Endothelial cell of umbilical vein (primary cell): ENCODE results near the gene SERPINE1. TPM values are rescaled to one million over a fixed set of nuclear protein-coding genes. Genes with fewer than 3 reads are reported as not detected.

Experiments
- BruUV-seq: library from RNA; stranded (reverse); fragments of 400-500 nt; replicated peaks from 2 replicates; lab custom pipeline; 2021; lab: Mats Ljungman, UMichigan
- CTCF ChIA-PET: fragments of 300-600, 350-600 bp; sonication (Branson Sonifier 250); formaldehyde crosslinking; loops from one replicate; lab custom pipeline; 2021; ENCODE audit warnings: antibody characterized with exemption, inconsistent platforms; lab: Charles Lee
- POLR2A ChIA-PET: fragments of 300-600, 350-600 bp; sonication (Branson Sonifier 250); formaldehyde crosslinking; loops from one replicate; lab custom pipeline; 2021; ENCODE audit warnings: antibody characterized with exemption, inconsistent platforms; lab: Charles Lee
- DNase-seq: peaks from one replicate; pipeline ENCODE4 v3.0.0-alpha.2; 2011; ENCODE audit warnings: low read depth, low spot score
- FAIRE-seq: peaks from 2 replicates; lab custom pipeline; 2011; peaks lifted over from hg19 to GRCh38; lab: Jason Lieb, UNC
- H2AFZ ChIP-seq: 2 replicates; pipeline ENCODE4 v1.6.0; 2012; ENCODE audit warnings: low read depth, low read length, control low read depth, inconsistent platforms
- H3K27ac ChIP-seq: 2 replicates; pipeline ENCODE4 v1.5.1; 2011; ENCODE audit warnings: low read depth, mild to moderate bottlenecking, control low read depth, low read length, moderate library complexity; ENCODE audit not compliant: insufficient read depth
- H3K27me3 ChIP-seq, 2 experiments: 2 replicates each; pipeline versions ENCODE4 v1.6.0 to v1.6.1; 2011; ENCODE audit warnings: low read length in 2 of 2, mixed read lengths in 1 of 2; ENCODE audit not compliant: control insufficient read depth in 2 of 2, insufficient read depth in 2 of 2
- H3K36me3 ChIP-seq, 2 experiments: 2 replicates in 1 of 2; 3 replicates in 1 of 2; pipeline ENCODE4 v1.5.1; 2011; ENCODE audit warnings: low read length in 2 of 2, mild to moderate bottlenecking in 1 of 2, moderate library complexity in 1 of 2; ENCODE audit not compliant: control insufficient read depth in 2 of 2, insufficient read depth in 2 of 2; ENCODE audit errors: extremely low read depth in 1 of 2
- H3K4me1 ChIP-seq: 3 replicates; pipeline ENCODE4 v1.5.1; 2011; ENCODE audit warnings: mild to moderate bottlenecking, low read length; ENCODE audit not compliant: control insufficient read depth, insufficient read depth; ENCODE audit errors: extremely low read depth
- H3K4me2 ChIP-seq: 2 replicates; pipeline ENCODE4 v1.6.1; 2011; ENCODE audit warnings: low read length, control low read depth, mixed read lengths; ENCODE audit not compliant: insufficient read depth
- H3K4me3 ChIP-seq, 3 experiments: fragments of 200-600 bp in 1 of 3; sonication (generic), shearing (Covaris generic) in 1 of 3; replicated peaks in 1 of 3; 2 replicates each; pipeline ENCODE4 v1.5.1; 2011 to 2016; ENCODE audit warnings: control low read depth in 3 of 3, low read length in 3 of 3, mild to moderate bottlenecking in 2 of 3, inconsistent platforms in 1 of 3, low read depth in 1 of 3, moderate library complexity in 1 of 3; ENCODE audit not compliant: insufficient read depth in 1 of 3
- H3K79me2 ChIP-seq: 2 replicates; pipeline ENCODE4 v1.6.0; 2012; ENCODE audit warnings: low read length, inconsistent platforms; ENCODE audit not compliant: control insufficient read depth, insufficient read depth
- H3K9ac ChIP-seq: replicated peaks from 2 replicates; pipeline ENCODE3; 2011; ENCODE audit warnings: low read length, control low read depth; ENCODE audit not compliant: insufficient read depth; ENCODE audit errors: extremely low read depth
- H3K9me1 ChIP-seq: replicated peaks from 3 replicates; pipeline ENCODE4 v1.6.0; 2011; ENCODE audit warnings: mild to moderate bottlenecking, low read length; ENCODE audit not compliant: control insufficient read depth, insufficient read depth; ENCODE audit errors: extremely low read depth
- H3K9me3 ChIP-seq: replicated peaks from 2 replicates; pipeline ENCODE4 v1.5.1; 2012; ENCODE audit warnings: low read length, inconsistent platforms; ENCODE audit not compliant: control insufficient read depth, insufficient read depth
- H4K20me1 ChIP-seq: replicated peaks from 2 replicates; pipeline ENCODE3; 2011; ENCODE audit warnings: mild to moderate bottlenecking, low read length; ENCODE audit not compliant: control insufficient read depth, insufficient read depth; ENCODE audit errors: extremely low read depth
- CTCF ChIP-seq, 2 donors: IDR thresholded peaks; 1 replicate in 1 of 2; 2 replicates in 1 of 2; pipeline ENCODE4 v1.5.1; 2011; ENCODE audit warnings: low read length in 2 of 2, mild to moderate bottlenecking in 2 of 2, moderate library complexity in 2 of 2, control low read depth in 1 of 2, inconsistent platforms in 1 of 2, low read depth in 1 of 2; ENCODE audit not compliant: insufficient read depth in 1 of 2; ENCODE audit errors: extremely low read depth in 1 of 2
- EZH2 ChIP-seq: IDR thresholded peaks from 2 replicates; pipeline ENCODE4 v1.6.1; 2012; ENCODE audit warnings: borderline replicate concordance, low read depth, mild to moderate bottlenecking, moderate library complexity, low read length, inconsistent platforms; ENCODE audit not compliant: severe bottlenecking
- FOS ChIP-seq: IDR thresholded peaks from 2 replicates; pipeline ENCODE4 v1.6.1; 2011; ENCODE audit warnings: mild to moderate bottlenecking, low read length, moderate library complexity, borderline replicate concordance; ENCODE audit not compliant: insufficient read depth
- GATA2 ChIP-seq: IDR thresholded peaks from 2 replicates; pipeline ENCODE4 v1.7.0; 2011; ENCODE audit warnings: low read depth, mild to moderate bottlenecking, moderate library complexity, mixed read lengths, low read length; ENCODE audit not compliant: insufficient read length, insufficient read depth
- JUN ChIP-seq: IDR thresholded peaks from 2 replicates; pipeline ENCODE4 v1.6.1; 2011; ENCODE audit warnings: borderline replicate concordance, low read depth; ENCODE audit not compliant: insufficient read length, insufficient read depth
- MAX ChIP-seq: IDR thresholded peaks from 2 replicates; pipeline ENCODE4 v1.6.1; 2011; ENCODE audit not compliant: insufficient read depth, insufficient read length
- MYC ChIP-seq: IDR thresholded peaks from one replicate; pipeline ENCODE4 v1.6.1; 2011; ENCODE audit warnings: mild to moderate bottlenecking, low read depth, low read length
- POLR2A ChIP-seq: IDR thresholded peaks from 2 replicates; pipeline ENCODE4 v1.6.1; 2012; ENCODE audit warnings: low read depth, mild to moderate bottlenecking, control low read depth, low read length
- POLR2AphosphoS5 ChIP-seq: IDR thresholded peaks from 2 replicates; pipeline ENCODE4 v1.6.1; 2012; ENCODE audit warnings: low read depth, mild to moderate bottlenecking, control low read depth, low read length, moderate library complexity; ENCODE audit not compliant: insufficient read depth
- dilution Hi-C: fragments of 300-500 bp; cut with MboI; formaldehyde crosslinking; loops from one replicate; pipeline ENCODE4 v1.15.0; 2019; ENCODE audit warnings: low sequenced_read_pairs; ENCODE audit not compliant: extremely low pct_ligation_motif_present
- intact Hi-C: fragments of 100-400 bp; cut with micrococcal nuclease; formaldehyde crosslinking; loops from one replicate; pipeline ENCODE4 v1.10.0; 2022
- polyA plus RNA-seq, 4 experiments: library from polyadenylated mRNA; depleted of rRNA in 3 of 4; stranded (reverse) in 3 of 4; unstranded in 1 of 4; fragments of >200 nt; gene quantifications; 2 replicates each; pipeline versions ENCODE4 v1.2.1 to v1.2.3, GENCODE V29; 2011 to 2012; ENCODE audit warnings: missing spikeins in 1 of 4
- total RNA-seq: library from RNA; stranded (reverse); gene quantifications from 2 replicates; pipeline ENCODE4 v1.2.3, GENCODE V29; 2021

Gene SERPINE1
- total and polyA plus RNA-seq, 2 donors (not counting 3 experiments of a cell fraction or from before 2014, with no cell fraction given): 2,296 to 4,637 TPM

GRCh38 chr7:101088069-101088425 is 38.9 kb upstream of the SERPINE1 start:
- H3K4me1 ChIP-seq: peaks cover 12% of the 10 kb centered on the region
- no peak for TF ChIP-seq FOS
- POLR2A ChIA-PET: no interaction called here
- no peak overlapping the region for H3K4me2 ChIP-seq
- H3K36me3 ChIP-seq: peaks cover 0 to 5% of the 10 kb centered on the region in 2 experiments
- dilution Hi-C loops (no loop called here), intact Hi-C loops (no loop called here)
- no peaks in the 10 kb centered on the region for H3K27me3 ChIP-seq
- DNase-seq (no peak), FAIRE-seq (no peak)
- H3K27ac ChIP-seq: no peak overlapping the region
- H3K79me2 ChIP-seq: peaks cover 37% of the 10 kb centered on the region
- H2AFZ ChIP-seq: no peak overlapping the region
- CTCF ChIA-PET: interaction anchor here (0.8 to 1.3 kb wide), 3 partner anchors 11 to 105 kb away, joined by 3 read pairs; no protein-coding TSS in a partner anchor
- BruUV-seq: no TSS peak
- no peak overlapping the region for H3K9ac ChIP-seq
- no peaks in the 10 kb centered on the region for H3K9me3 ChIP-seq
- H3K9me1 ChIP-seq: no peaks in the 10 kb centered on the region
- H4K20me1 ChIP-seq: no peaks in the 10 kb centered on the region
- H3K4me3 ChIP-seq: no peak overlapping the region

- dilution Hi-C loops: no loop called here
- peaks cover 37% of the 10 kb centered on the region for H3K79me2 ChIP-seq
- CTCF ChIA-PET: interaction anchor here (0.9 kb wide), 1 partner anchor 55 kb away, joined by 3 read pairs; no protein-coding TSS in a partner anchor
- intact Hi-C loops: no loop called here
- no peaks in the 10 kb centered on the region for H3K9me3 ChIP-seq
- H3K4me3 ChIP-seq: no peak overlapping the region
- no peak overlapping the region for H3K27ac ChIP-seq
- TF ChIP-seq CTCF (IDR thresholded peaks at IDR 0.05; ENCODE audit: extremely low read depth in 1 of 2, insufficient read depth in 1 of 2, low read depth in 1 of 2, low read length in 2 of 2) (no peak), JUN (no peak), POLR2AphosphoS5 (no peak), MYC (no peak), POLR2A (no peak), MAX (no peak), GATA2 (no peak), FOS (no peak), EZH2 (no peak)
- H2AFZ ChIP-seq: no peak overlapping the region
- H3K36me3 ChIP-seq: peaks cover 0 to 5% of the 10 kb centered on the region in 2 experiments
- no TSS peak for BruUV-seq
- peaks cover 16% of the 10 kb centered on the region for H3K4me1 ChIP-seq
- no peak overlapping the region for H3K9ac ChIP-seq
- no peaks in the 10 kb centered on the region for H3K27me3 ChIP-seq
- H3K9me1 ChIP-seq: no peaks in the 10 kb centered on the region
- no peak overlapping the region for H3K4me2 ChIP-seq
- FAIRE-seq (no peak), DNase-seq (no peak)
- no peaks in the 10 kb centered on the region for H4K20me1 ChIP-seq
- POLR2A ChIA-PET: no interaction called here
Observed at GRCh38 chr7:101088858-101089529, 37.9 kb upstream of the SERPINE1 start.
